22Rv1 (cell line): ENCODE results near the gene DAPL1.

Experiments
- H3K27ac ChIP-seq: fragments of 450-650 bp; 2 replicates; pipeline ENCODE4 v1.5.1; 2017
- CTCF ChIP-seq: fragments of 450-650 bp; IDR thresholded peaks from 2 replicates; pipeline ENCODE4 v1.5.1; 2017; ENCODE audit warnings: mild to moderate bottlenecking
- ZFX ChIP-seq: fragments of 450-650 bp; IDR thresholded peaks from 2 replicates; pipeline ENCODE4 v1.6.1; 2017; ENCODE audit warnings: antibody characterized with exemption, borderline replicate concordance

Gene DAPL1

GRCh38 chr2:158778243-158778642 lies 16.9 kb upstream of the DAPL1 start:
- TF ChIP-seq CTCF: no peak
- TF ChIP-seq ZFX: no peak
- no peak overlapping the region for H3K27ac ChIP-seq

GRCh38 chr2:158779621-158780020 lies 15.5 kb upstream of the DAPL1 start:
- no peak overlapping the region for H3K27ac ChIP-seq

GRCh38 chr2:158781353-158781961 lies 13.7 kb upstream of the DAPL1 start:
- H3K27ac ChIP-seq: no peak overlapping the region
- TF ChIP-seq CTCF: no peak
- TF ChIP-seq ZFX: no peak

More at GRCh38 chr2:158779621-158780020, 15.5 kb upstream of the DAPL1 start:
- no peak for TF ChIP-seq ZFX
- no peak for TF ChIP-seq CTCF

GRCh38 chr2:158782136-158782535 lies 13.0 kb upstream of the DAPL1 start:
- H3K27ac ChIP-seq: no peak overlapping the region
- no peak for TF ChIP-seq ZFX
- TF ChIP-seq CTCF: no peak

- H3K27ac ChIP-seq: no peak overlapping the region
- TF ChIP-seq CTCF: no peak
- no peak for TF ChIP-seq ZFX
These were observed 12.5 kb upstream of the DAPL1 start for GRCh38 chr2:158782616-158783015.

- no peak for TF ChIP-seq CTCF
- TF ChIP-seq ZFX: no peak
- no peak overlapping the region for H3K27ac ChIP-seq
These were observed 11.2 kb upstream of the DAPL1 start for GRCh38 chr2:158783923-158784322.

- TF ChIP-seq CTCF: no peak
- no peak for TF ChIP-seq ZFX
- no peak overlapping the region for H3K27ac ChIP-seq
These were observed 8.2 kb upstream of the DAPL1 start for GRCh38 chr2:158786897-158787296.
